H1 (cell line): Measurements from ENCODE around the gene UBE2D4.
A peak's percentile ranks its signal among the peaks of the same experiment; 100 is the strongest.

Experiments used
- GABPA ChIP-seq: IDR thresholded peaks from 2 replicates; pipeline ENCODE4 v1.6.1; 2011; ENCODE audit warnings: mild to moderate bottlenecking, low read length, moderate library complexity, borderline replicate concordance; ENCODE audit not compliant: insufficient read depth
- GTF2F1 ChIP-seq: IDR thresholded peaks from 2 replicates; pipeline ENCODE4 v1.6.1; 2012; ENCODE audit warnings: low read depth, low read length, improper control_type of control experiment, borderline replicate concordance
- JUN ChIP-seq: IDR thresholded peaks from 2 replicates; pipeline ENCODE4 v1.6.1; 2011; ENCODE audit warnings: low read depth, mild to moderate bottlenecking, improper control_type of control experiment, low read length
- JUND ChIP-seq: IDR thresholded peaks from 2 replicates; pipeline ENCODE4 v1.6.1; 2011; ENCODE audit warnings: mild to moderate bottlenecking, improper control_type of control experiment, low read length
- POLR2A ChIP-seq, 2 experiments: IDR thresholded peaks; 1 replicate in 1 of 2; 2 replicates in 1 of 2; pipeline ENCODE4 v1.6.1; 2011; ENCODE audit warnings: low read depth in 2 of 2, low read length in 2 of 2, mild to moderate bottlenecking in 2 of 2; ENCODE audit errors: control extremely low read depth in 1 of 2
- YY1 ChIP-seq: IDR thresholded peaks from 2 replicates; pipeline ENCODE4 v1.6.1; 2011; ENCODE audit warnings: low read depth, mild to moderate bottlenecking, low read length
- TF ChIP-seq, protein P1 (sequence below): IDR thresholded peaks from 2 replicates; pipeline ENCODE4 v1.6.1; 2011; ENCODE audit warnings: low read depth, mild to moderate bottlenecking, low read length; ENCODE audit not compliant: insufficient read depth
- TF ChIP-seq, protein P2 (sequence below): IDR thresholded peaks from 2 replicates; pipeline ENCODE4 v1.6.1; 2012; ENCODE audit warnings: low read length, inconsistent platforms
- TF ChIP-seq, protein P3 (sequence below), 3 experiments: IDR thresholded peaks; 1 replicate in 2 of 3; 2 replicates in 1 of 3; pipeline versions ENCODE4 v1.5.1 to v1.6.1; 2011; ENCODE audit warnings: low read length in 3 of 3, mild to moderate bottlenecking in 3 of 3, inconsistent platforms in 2 of 3, low read depth in 1 of 3, moderate library complexity in 1 of 3; ENCODE audit not compliant: insufficient read depth in 1 of 3; ENCODE audit errors: control extremely low read depth in 1 of 3

DNA sequence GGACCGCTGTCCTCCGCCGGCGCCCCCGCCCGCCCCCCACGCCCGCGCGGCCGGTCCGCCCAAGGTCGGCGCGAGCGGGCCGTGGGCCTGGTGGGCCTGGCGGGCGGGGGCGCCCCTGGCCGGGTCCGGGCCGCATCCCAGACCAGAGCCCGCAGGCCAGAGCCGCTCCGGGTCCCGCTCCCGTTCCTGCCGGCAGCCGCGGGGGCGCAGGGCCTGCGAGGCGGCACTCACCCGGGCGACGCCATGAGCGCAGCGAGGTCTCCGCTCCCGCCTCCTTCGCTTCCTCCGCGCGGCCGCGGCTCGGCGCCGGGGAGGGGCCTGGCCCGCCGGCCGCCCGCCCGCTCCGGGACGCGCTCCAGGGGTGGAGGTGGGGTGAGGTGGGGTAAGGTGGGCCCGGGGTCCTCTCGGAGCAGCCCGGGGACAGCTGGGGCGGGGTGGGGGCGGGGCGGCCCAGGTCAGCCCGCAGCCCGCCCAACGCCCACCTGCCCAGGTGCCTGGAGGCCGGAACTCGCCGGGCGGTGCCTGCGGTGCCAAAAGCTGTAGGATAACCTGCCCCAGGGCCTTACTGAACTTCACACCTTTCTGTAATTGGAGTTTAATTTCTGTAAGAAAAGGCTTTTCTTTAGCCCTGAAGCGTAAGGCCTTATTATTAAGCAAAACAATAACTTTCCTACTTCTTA is 19.8 kb upstream of the UBE2D4 start, which contains the start of gene URGCP:
- TF ChIP-seq, protein P1, sequence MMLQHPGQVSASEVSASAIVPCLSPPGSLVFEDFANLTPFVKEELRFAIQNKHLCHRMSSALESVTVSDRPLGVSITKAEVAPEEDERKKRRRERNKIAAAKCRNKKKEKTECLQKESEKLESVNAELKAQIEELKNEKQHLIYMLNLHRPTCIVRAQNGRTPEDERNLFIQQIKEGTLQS = no peak
- TF ChIP-seq GABPA = no peak
- TF ChIP-seq GTF2F1 = no peak
- TF ChIP-seq, protein P2, sequence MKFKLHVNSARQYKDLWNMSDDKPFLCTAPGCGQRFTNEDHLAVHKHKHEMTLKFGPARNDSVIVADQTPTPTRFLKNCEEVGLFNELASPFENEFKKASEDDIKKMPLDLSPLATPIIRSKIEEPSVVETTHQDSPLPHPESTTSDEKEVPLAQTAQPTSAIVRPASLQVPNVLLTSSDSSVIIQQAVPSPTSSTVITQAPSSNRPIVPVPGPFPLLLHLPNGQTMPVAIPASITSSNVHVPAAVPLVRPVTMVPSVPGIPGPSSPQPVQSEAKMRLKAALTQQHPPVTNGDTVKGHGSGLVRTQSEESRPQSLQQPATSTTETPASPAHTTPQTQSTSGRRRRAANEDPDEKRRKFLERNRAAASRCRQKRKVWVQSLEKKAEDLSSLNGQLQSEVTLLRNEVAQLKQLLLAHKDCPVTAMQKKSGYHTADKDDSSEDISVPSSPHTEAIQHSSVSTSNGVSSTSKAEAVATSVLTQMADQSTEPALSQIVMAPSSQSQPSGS = no peak
- TF ChIP-seq, protein P3, sequence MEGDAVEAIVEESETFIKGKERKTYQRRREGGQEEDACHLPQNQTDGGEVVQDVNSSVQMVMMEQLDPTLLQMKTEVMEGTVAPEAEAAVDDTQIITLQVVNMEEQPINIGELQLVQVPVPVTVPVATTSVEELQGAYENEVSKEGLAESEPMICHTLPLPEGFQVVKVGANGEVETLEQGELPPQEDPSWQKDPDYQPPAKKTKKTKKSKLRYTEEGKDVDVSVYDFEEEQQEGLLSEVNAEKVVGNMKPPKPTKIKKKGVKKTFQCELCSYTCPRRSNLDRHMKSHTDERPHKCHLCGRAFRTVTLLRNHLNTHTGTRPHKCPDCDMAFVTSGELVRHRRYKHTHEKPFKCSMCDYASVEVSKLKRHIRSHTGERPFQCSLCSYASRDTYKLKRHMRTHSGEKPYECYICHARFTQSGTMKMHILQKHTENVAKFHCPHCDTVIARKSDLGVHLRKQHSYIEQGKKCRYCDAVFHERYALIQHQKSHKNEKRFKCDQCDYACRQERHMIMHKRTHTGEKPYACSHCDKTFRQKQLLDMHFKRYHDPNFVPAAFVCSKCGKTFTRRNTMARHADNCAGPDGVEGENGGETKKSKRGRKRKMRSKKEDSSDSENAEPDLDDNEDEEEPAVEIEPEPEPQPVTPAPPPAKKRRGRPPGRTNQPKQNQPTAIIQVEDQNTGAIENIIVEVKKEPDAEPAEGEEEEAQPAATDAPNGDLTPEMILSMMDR (IDR thresholded peaks at IDR 0.05; ENCODE audit: control extremely low read depth in 1 of 3, insufficient read depth in 1 of 3, low read depth in 1 of 3, low read length in 3 of 3) = no peak
- peak; percentile 32; the same call in 1 of the 2 replicates for TF ChIP-seq YY1
- TF ChIP-seq JUND = no peak
- TF ChIP-seq POLR2A (IDR thresholded peaks at IDR 0.05; ENCODE audit: control extremely low read depth in 1 of 2, low read depth in 2 of 2, low read length in 2 of 2) = no peak
- no peak for TF ChIP-seq JUN
